ENCODE data around the gene CD4. TPM values are rescaled to one million over a fixed set of nuclear protein-coding genes. Genes with fewer than 3 reads are reported as not detected.

CD4 gene
- total and polyA plus RNA-seq, 4 donors = 11.3 to 16.6 (median 14.2) TPM

GRCh38 chr12:6818645-6819044 lies 29.3 kb downstream of the CD4 start:
- Histone ChIP-seq H3K27ac (ENCODE audit: low read depth, low read length) (no peak overlapping the region), H3K4me1 (ENCODE audit: control insufficient read depth, insufficient read depth, low read length) (peaks cover 56% of the 10 kb centered on the region), H3K27me3 (ENCODE audit: control insufficient read depth, insufficient read depth, low read length) (no peaks in the 10 kb centered on the region), H3K9me3 (ENCODE audit: control insufficient read depth, insufficient read depth, low read length) (no peaks in the 10 kb centered on the region), H3K4me3 (ENCODE audit: low read depth, low read length) (no peak overlapping the region), H3K36me3 (ENCODE audit: control insufficient read depth, insufficient read depth, low read length) (peaks cover 3% of the 10 kb centered on the region)
- no peak for DNase-seq (ENCODE audit: low read depth in 4 of 6, low spot score in 6 of 6)
- whole genome bisulfite sequencing (ENCODE audit: insufficient coverage) = 83% methylated on average over 1 of the region's 5 CpGs

GRCh38 chr12:6819106-6820030 lies 30.0 kb downstream of the CD4 start:
- Histone ChIP-seq H3K36me3 (ENCODE audit: control insufficient read depth, insufficient read depth, low read length) (peaks cover 11% of the 10 kb centered on the region), H3K4me1 (ENCODE audit: control insufficient read depth, insufficient read depth, low read length) (peaks cover 63% of the 10 kb centered on the region), H3K4me3 (ENCODE audit: low read depth, low read length) (no peak overlapping the region), H3K27me3 (ENCODE audit: control insufficient read depth, insufficient read depth, low read length) (no peaks in the 10 kb centered on the region), H3K27ac (ENCODE audit: low read depth, low read length) (peak overlapping the region; percentile 89), H3K9me3 (ENCODE audit: control insufficient read depth, insufficient read depth, low read length) (no peaks in the 10 kb centered on the region)
- DNase-seq (ENCODE audit: low read depth in 4 of 6, low spot score in 6 of 6) = no peak
- WGBS (ENCODE audit: insufficient coverage) = 75% methylated on average over 11 of the region's 13 CpGs

- Histone ChIP-seq H3K4me3 (ENCODE audit: low read depth, low read length) (no peak overlapping the region), H3K9me3 (ENCODE audit: control insufficient read depth, insufficient read depth, low read length) (no peaks in the 10 kb centered on the region), H3K27ac (ENCODE audit: low read depth, low read length) (peak overlapping the region; percentile 89), H3K4me1 (ENCODE audit: control insufficient read depth, insufficient read depth, low read length) (peaks cover 71% of the 10 kb centered on the region), H3K27me3 (ENCODE audit: control insufficient read depth, insufficient read depth, low read length) (no peaks in the 10 kb centered on the region), H3K36me3 (ENCODE audit: control insufficient read depth, insufficient read depth, low read length) (peaks cover 19% of the 10 kb centered on the region)
- WGBS (ENCODE audit: insufficient coverage) = 35% methylated on average over 4 of the region's 5 CpGs
- DNase-seq (ENCODE audit: low read depth in 4 of 6, low spot score in 6 of 6) = no peak
Measured at GRCh38 chr12:6820166-6820565, 30.8 kb downstream of the CD4 start.

- peak in 3 of 6 donors; percentile 44 to 92 (median 91) for DNase-seq (ENCODE audit: low read depth in 4 of 6, low spot score in 6 of 6)
- no peaks in the 10 kb centered on the region for H3K9me3 ChIP-seq (ENCODE audit: control insufficient read depth, insufficient read depth, low read length)
- H3K36me3 ChIP-seq (ENCODE audit: control insufficient read depth, insufficient read depth, low read length) = peaks cover 34% of the 10 kb centered on the region
- H3K27ac ChIP-seq (ENCODE audit: low read depth, low read length) = peak within 1 kb of the TSS; percentile 89
- H3K4me1 ChIP-seq (ENCODE audit: control insufficient read depth, insufficient read depth, low read length) = peaks cover 88% of the 10 kb centered on the region
- 0% methylated on average over 7 of the region's 28 CpGs for WGBS (ENCODE audit: insufficient coverage)
- no peaks in the 10 kb centered on the region for H3K27me3 ChIP-seq (ENCODE audit: control insufficient read depth, insufficient read depth, low read length)
- peak within 1 kb of the TSS; percentile 72 for H3K4me3 ChIP-seq (ENCODE audit: low read depth, low read length)
Measured at GRCh38 chr12:6821591-6822425, 32.5 kb downstream of the CD4 start, which contains the start of gene GPR162. Gene GPR162, plus strand, starts transcription at chr12:6821821. Its CDS starts 2,078 bp downstream, at chr12:6823899.

GRCh38 chr12:6822426-6823135 lies 33.3 kb downstream of the CD4 start:
- DNase-seq (ENCODE audit: low read depth in 4 of 6, low spot score in 6 of 6) = no peak
- Histone ChIP-seq H3K4me1 (ENCODE audit: control insufficient read depth, insufficient read depth, low read length) (peaks cover 95% of the 10 kb centered on the region), H3K27ac (ENCODE audit: low read depth, low read length) (peak overlapping the region; percentile 89), H3K9me3 (ENCODE audit: control insufficient read depth, insufficient read depth, low read length) (no peaks in the 10 kb centered on the region), H3K27me3 (ENCODE audit: control insufficient read depth, insufficient read depth, low read length) (no peaks in the 10 kb centered on the region), H3K4me3 (ENCODE audit: low read depth, low read length) (peak overlapping the region; percentile 72), H3K36me3 (ENCODE audit: control insufficient read depth, insufficient read depth, low read length) (peaks cover 37% of the 10 kb centered on the region)
- 26% methylated on average over 3 of the region's 7 CpGs for WGBS (ENCODE audit: insufficient coverage)

- peak overlapping the region; percentile 4 for H3K27ac ChIP-seq (ENCODE audit: low read depth, low read length)
- DNase-seq (ENCODE audit: low read depth in 4 of 6, low spot score in 6 of 6) = peak in 1 of 6 donors; percentile 7
- H3K9me3 ChIP-seq (ENCODE audit: control insufficient read depth, insufficient read depth, low read length) = no peaks in the 10 kb centered on the region
- peaks cover 37% of the 10 kb centered on the region for H3K36me3 ChIP-seq (ENCODE audit: control insufficient read depth, insufficient read depth, low read length)
- H3K4me3 ChIP-seq (ENCODE audit: low read depth, low read length) = peak overlapping the region; percentile 1
- no peaks in the 10 kb centered on the region for H3K27me3 ChIP-seq (ENCODE audit: control insufficient read depth, insufficient read depth, low read length)
- peaks cover 94% of the 10 kb centered on the region for H3K4me1 ChIP-seq (ENCODE audit: control insufficient read depth, insufficient read depth, low read length)
- 57% methylated on average over 7 of the region's 12 CpGs for WGBS (ENCODE audit: insufficient coverage)
Measured at GRCh38 chr12:6823182-6824084, 34.1 kb downstream of the CD4 start.

GRCh38 chr12:6824085-6824775 lies 34.9 kb downstream of the CD4 start:
- WGBS (ENCODE audit: insufficient coverage) = 83% methylated on average over 25 of the region's 37 CpGs
- H3K27ac ChIP-seq (ENCODE audit: low read depth, low read length) = no peak overlapping the region
- peak in 1 of 6 donors; percentile 13 for DNase-seq (ENCODE audit: low read depth in 4 of 6, low spot score in 6 of 6)
- no peak overlapping the region for H3K4me3 ChIP-seq (ENCODE audit: low read depth, low read length)
- no peaks in the 10 kb centered on the region for H3K9me3 ChIP-seq (ENCODE audit: control insufficient read depth, insufficient read depth, low read length)
- peaks cover 91% of the 10 kb centered on the region for H3K4me1 ChIP-seq (ENCODE audit: control insufficient read depth, insufficient read depth, low read length)
- H3K27me3 ChIP-seq (ENCODE audit: control insufficient read depth, insufficient read depth, low read length) = no peaks in the 10 kb centered on the region
- peaks cover 37% of the 10 kb centered on the region for H3K36me3 ChIP-seq (ENCODE audit: control insufficient read depth, insufficient read depth, low read length)

GRCh38 chr12:6824901-6825381 lies 35.6 kb downstream of the CD4 start:
- 48% methylated on average over 12 of the region's 12 CpGs for WGBS (ENCODE audit: insufficient coverage)
- Histone ChIP-seq H3K27me3 (ENCODE audit: control insufficient read depth, insufficient read depth, low read length) (no peaks in the 10 kb centered on the region), H3K9me3 (ENCODE audit: control insufficient read depth, insufficient read depth, low read length) (no peaks in the 10 kb centered on the region), H3K4me3 (ENCODE audit: low read depth, low read length) (peak overlapping the region; percentile 12), H3K27ac (ENCODE audit: low read depth, low read length) (peak overlapping the region; percentile 81), H3K4me1 (ENCODE audit: control insufficient read depth, insufficient read depth, low read length) (peaks cover 91% of the 10 kb centered on the region), H3K36me3 (ENCODE audit: control insufficient read depth, insufficient read depth, low read length) (peaks cover 41% of the 10 kb centered on the region)
- DNase-seq (ENCODE audit: low read depth in 4 of 6, low spot score in 6 of 6) = no peak
